Measurements from ENCODE around the gene GRIP2. TPM values are rescaled to one million over a fixed set of nuclear protein-coding genes. Genes with fewer than 3 reads are reported as not detected.

GRIP2 gene
- total RNA-seq, 1 experiment from 2014 or later, result not detected

DNA sequence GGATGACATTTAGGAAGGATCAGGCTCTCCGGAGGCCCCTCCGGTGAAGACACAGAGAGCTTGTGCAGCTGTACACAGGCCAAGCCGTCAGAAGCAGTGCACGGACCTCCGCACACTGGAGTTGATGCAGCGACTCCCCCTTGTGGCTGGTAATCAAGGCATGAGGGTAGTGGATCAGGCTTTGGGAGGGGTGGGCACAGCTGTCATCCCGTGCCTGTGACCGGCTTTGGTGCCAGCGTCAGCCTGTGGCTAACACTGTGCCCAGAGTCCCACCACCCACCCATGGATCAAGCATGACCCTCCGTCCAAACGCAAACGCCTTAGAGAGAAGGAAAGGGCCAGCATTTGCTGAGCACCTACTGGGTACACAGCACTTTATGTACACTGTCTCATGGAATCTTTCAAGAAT lies 8.2 kb upstream of the GRIP2 start:
- H3K27ac Mint-ChIP-seq (ENCODE audit: unreplicated experiment), result no peak overlapping the region
- H3K27me3 Mint-ChIP-seq (ENCODE audit: unreplicated experiment), result peaks cover 68% of the 10 kb centered on the region
- peaks cover 14% of the 10 kb centered on the region for H3K4me1 Mint-ChIP-seq (ENCODE audit: low read depth, unreplicated experiment)
- CTCF ChIA-PET, result interaction anchor here (0.5 to 2.1 kb wide), 4 partner anchors 39 to 677 kb away, joined by 3 to 9 read pairs (median 4); no protein-coding TSS in a partner anchor
- no peak overlapping the region for H3K4me3 Mint-ChIP-seq (ENCODE audit: low read depth, unreplicated experiment)
- TF ChIP-seq, protein P1, sequence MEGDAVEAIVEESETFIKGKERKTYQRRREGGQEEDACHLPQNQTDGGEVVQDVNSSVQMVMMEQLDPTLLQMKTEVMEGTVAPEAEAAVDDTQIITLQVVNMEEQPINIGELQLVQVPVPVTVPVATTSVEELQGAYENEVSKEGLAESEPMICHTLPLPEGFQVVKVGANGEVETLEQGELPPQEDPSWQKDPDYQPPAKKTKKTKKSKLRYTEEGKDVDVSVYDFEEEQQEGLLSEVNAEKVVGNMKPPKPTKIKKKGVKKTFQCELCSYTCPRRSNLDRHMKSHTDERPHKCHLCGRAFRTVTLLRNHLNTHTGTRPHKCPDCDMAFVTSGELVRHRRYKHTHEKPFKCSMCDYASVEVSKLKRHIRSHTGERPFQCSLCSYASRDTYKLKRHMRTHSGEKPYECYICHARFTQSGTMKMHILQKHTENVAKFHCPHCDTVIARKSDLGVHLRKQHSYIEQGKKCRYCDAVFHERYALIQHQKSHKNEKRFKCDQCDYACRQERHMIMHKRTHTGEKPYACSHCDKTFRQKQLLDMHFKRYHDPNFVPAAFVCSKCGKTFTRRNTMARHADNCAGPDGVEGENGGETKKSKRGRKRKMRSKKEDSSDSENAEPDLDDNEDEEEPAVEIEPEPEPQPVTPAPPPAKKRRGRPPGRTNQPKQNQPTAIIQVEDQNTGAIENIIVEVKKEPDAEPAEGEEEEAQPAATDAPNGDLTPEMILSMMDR (IDR thresholded peaks at IDR 0.05; ENCODE audit: unreplicated experiment), result peak; percentile 53
- no TSS peak for BruUV-seq (replicated peaks)
- peaks cover 2% of the 10 kb centered on the region for H3K36me3 Mint-ChIP-seq (ENCODE audit: insufficient read depth, unreplicated experiment)
- intact Hi-C loops (cut with micrococcal nuclease; ENCODE audit: unreplicated experiment), result loop anchor here (2.0 kb wide), 1 partner anchor 346 kb away; no protein-coding TSS in a partner anchor
- no peaks in the 10 kb centered on the region for H3K9me3 Mint-ChIP-seq (ENCODE audit: low read depth, unreplicated experiment)
- DNase-seq, result peak; percentile 59

DNA sequence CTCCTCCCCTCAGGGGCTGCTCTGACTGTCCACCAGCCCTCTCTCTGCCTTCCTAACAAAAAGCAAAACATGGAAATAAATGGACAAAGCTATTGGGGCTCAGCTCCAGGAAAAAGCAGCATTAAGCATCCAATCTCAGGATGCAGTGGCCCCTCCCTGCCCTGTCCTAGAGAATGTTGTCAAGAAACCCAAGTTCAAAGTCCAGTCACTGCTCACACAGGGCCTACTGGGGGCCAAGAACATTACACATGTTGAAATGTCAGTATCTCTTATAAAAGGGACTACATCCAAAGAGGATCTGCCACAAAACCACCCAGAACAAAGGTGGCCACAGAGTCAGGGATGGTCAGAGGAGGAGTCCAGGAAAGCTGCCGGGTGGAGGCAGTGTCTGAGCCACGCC lies 7.6 kb upstream of the GRIP2 start:
- BruUV-seq (replicated peaks), result no TSS peak
- no peak overlapping the region for H3K27ac Mint-ChIP-seq (ENCODE audit: unreplicated experiment)
- DNase-seq, result no peak
- intact Hi-C loops (cut with micrococcal nuclease; ENCODE audit: unreplicated experiment), result loop anchor here (1.0 to 2.0 kb wide), 2 partner anchors 38 to 345 kb away; no protein-coding TSS in a partner anchor
- CTCF ChIA-PET, result interaction anchor here (0.5 to 2.1 kb wide), 4 partner anchors 39 to 676 kb away, joined by 3 to 9 read pairs (median 4); no protein-coding TSS in a partner anchor
- no peak overlapping the region for H3K4me3 Mint-ChIP-seq (ENCODE audit: low read depth, unreplicated experiment)
- TF ChIP-seq, protein P1 (IDR thresholded peaks at IDR 0.05; ENCODE audit: unreplicated experiment), result no peak
- no peaks in the 10 kb centered on the region for H3K9me3 Mint-ChIP-seq (ENCODE audit: low read depth, unreplicated experiment)
- peaks cover 64% of the 10 kb centered on the region for H3K27me3 Mint-ChIP-seq (ENCODE audit: unreplicated experiment)
- H3K4me1 Mint-ChIP-seq (ENCODE audit: low read depth, unreplicated experiment), result peaks cover 14% of the 10 kb centered on the region
- no peaks in the 10 kb centered on the region for H3K36me3 Mint-ChIP-seq (ENCODE audit: insufficient read depth, unreplicated experiment)

DNA sequence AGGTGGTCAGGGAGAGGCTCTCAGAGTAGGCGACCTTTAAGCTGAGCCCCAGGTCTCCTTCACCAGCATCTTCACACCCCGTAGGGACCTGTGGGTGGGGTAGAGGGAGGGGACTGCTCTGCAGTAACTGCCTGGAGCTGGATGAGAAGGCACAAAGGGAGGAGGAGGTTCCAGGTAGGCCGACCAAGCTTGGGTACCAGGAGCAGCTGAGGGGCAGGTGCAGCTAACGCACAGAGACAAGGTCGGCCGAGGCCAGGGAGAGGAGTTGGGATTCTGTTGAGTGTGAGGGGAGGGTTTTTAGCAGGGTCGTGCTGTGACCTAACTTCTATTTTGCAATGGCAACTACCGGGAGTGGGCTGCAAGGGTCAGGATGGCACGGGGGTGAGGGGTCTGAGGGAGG lies 5.9 kb upstream of the GRIP2 start:
- Mint-ChIP-seq H3K36me3 (ENCODE audit: insufficient read depth, unreplicated experiment) (no peaks in the 10 kb centered on the region), H3K4me3 (ENCODE audit: low read depth, unreplicated experiment) (no peak overlapping the region), H3K27me3 (ENCODE audit: unreplicated experiment) (peaks cover 57% of the 10 kb centered on the region), H3K27ac (ENCODE audit: unreplicated experiment) (no peak overlapping the region), H3K9me3 (ENCODE audit: low read depth, unreplicated experiment) (no peaks in the 10 kb centered on the region), H3K4me1 (ENCODE audit: low read depth, unreplicated experiment) (peaks cover 14% of the 10 kb centered on the region)
- no peak for DNase-seq
- CTCF ChIA-PET, result interaction anchor here (0.7 to 1.3 kb wide), 2 partner anchors 32 to 43 kb away, joined by 3 read pairs; no protein-coding TSS in a partner anchor
- no TSS peak for BruUV-seq (replicated peaks)
- intact Hi-C loops (cut with micrococcal nuclease; ENCODE audit: unreplicated experiment), result no loop called here
- TF ChIP-seq, protein P1 (IDR thresholded peaks at IDR 0.05; ENCODE audit: unreplicated experiment), result no peak

DNA sequence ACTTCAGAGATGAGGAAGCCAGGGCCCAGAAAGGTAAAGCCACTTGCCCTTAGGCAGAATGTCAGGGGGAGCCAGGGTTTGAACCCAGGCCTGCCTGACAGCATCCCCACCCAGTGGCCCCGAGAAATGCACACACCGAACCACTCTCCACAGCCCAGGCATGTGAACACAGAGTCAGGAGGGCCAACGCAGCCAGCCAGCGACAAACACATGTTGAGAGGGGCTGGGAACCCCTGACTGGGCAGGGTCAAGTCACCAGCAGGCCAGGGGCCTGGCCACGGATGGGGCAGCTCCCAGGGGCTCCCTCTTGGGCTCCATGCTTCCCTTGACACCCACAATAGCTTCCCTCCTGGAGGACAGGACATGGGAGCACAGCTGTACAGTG lies 5.1 kb upstream of the GRIP2 start:
- no peak overlapping the region for H3K4me3 Mint-ChIP-seq (ENCODE audit: low read depth, unreplicated experiment)
- H3K4me1 Mint-ChIP-seq (ENCODE audit: low read depth, unreplicated experiment), result peaks cover 14% of the 10 kb centered on the region
- BruUV-seq (replicated peaks), result no TSS peak
- H3K36me3 Mint-ChIP-seq (ENCODE audit: insufficient read depth, unreplicated experiment), result no peaks in the 10 kb centered on the region
- no peak for DNase-seq
- CTCF ChIA-PET, result interaction anchor here (0.7 to 1.3 kb wide), 2 partner anchors 31 to 43 kb away, joined by 3 read pairs; no protein-coding TSS in a partner anchor
- H3K27me3 Mint-ChIP-seq (ENCODE audit: unreplicated experiment), result peaks cover 50% of the 10 kb centered on the region
- H3K27ac Mint-ChIP-seq (ENCODE audit: unreplicated experiment), result no peak overlapping the region
- H3K9me3 Mint-ChIP-seq (ENCODE audit: low read depth, unreplicated experiment), result no peaks in the 10 kb centered on the region
- intact Hi-C loops (cut with micrococcal nuclease; ENCODE audit: unreplicated experiment), result no loop called here
- TF ChIP-seq, protein P1 (IDR thresholded peaks at IDR 0.05; ENCODE audit: unreplicated experiment), result no peak

Data from Calu3 (cell line).